ENCODE results near the gene NEURL1.

DNA sequence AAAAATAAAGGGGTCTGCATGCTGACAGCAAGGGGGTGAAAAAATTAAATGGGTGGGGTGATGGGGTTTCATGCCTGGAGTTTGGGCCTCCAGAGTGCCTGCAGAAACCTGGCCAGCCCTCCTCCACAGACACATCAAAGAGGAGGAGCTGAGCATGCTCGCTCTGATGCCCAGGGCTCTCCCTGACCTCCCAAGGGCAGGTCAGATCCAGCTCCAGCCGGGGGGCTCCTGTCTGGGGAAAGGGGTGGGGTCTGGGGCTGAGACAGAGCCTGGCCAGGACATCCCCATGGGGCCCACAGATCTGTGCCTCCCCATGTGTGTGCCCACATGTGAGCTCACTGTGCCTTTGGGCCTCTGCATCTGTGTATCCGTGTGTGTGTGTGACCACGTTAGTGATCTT, 33.9 kb upstream of the NEURL1 start:
- TF ChIP-seq, protein P1, sequence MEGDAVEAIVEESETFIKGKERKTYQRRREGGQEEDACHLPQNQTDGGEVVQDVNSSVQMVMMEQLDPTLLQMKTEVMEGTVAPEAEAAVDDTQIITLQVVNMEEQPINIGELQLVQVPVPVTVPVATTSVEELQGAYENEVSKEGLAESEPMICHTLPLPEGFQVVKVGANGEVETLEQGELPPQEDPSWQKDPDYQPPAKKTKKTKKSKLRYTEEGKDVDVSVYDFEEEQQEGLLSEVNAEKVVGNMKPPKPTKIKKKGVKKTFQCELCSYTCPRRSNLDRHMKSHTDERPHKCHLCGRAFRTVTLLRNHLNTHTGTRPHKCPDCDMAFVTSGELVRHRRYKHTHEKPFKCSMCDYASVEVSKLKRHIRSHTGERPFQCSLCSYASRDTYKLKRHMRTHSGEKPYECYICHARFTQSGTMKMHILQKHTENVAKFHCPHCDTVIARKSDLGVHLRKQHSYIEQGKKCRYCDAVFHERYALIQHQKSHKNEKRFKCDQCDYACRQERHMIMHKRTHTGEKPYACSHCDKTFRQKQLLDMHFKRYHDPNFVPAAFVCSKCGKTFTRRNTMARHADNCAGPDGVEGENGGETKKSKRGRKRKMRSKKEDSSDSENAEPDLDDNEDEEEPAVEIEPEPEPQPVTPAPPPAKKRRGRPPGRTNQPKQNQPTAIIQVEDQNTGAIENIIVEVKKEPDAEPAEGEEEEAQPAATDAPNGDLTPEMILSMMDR (IDR thresholded peaks at IDR 0.05) = no peak
- TF ChIP-seq POLR2A (IDR thresholded peaks at IDR 0.05) = no peak

All from stomach (tissue), 4 donors.